IMR-90 (cell line): ENCODE data around the gene NAGPA. TPM values are rescaled to one million over a fixed set of nuclear protein-coding genes. Genes with fewer than 3 reads are reported as not detected.

Experiments
- ATAC-seq: fragments of 200-7000 bp; cut with Tn5 transposase; 2 replicates; pipeline ENCODE4 v1.9.1; 2020; ENCODE audit warnings: low read depth, mild to moderate bottlenecking, moderate library complexity
- BruUV-seq: library from RNA; stranded (reverse); fragments of 400-500 nt; replicated peaks from 2 replicates; lab custom pipeline; 2021; lab: Mats Ljungman, UMichigan
- CTCF ChIA-PET: fragments of 300-600 bp; formaldehyde crosslinking; extraction: SDS; loops from one replicate; lab custom pipeline; 2021; ENCODE audit warnings: antibody characterized with exemption; lab: Yijun Ruan, JAX
- POLR2A ChIA-PET: fragments of 300-600 bp; sonication (Branson Sonifier 250); formaldehyde crosslinking; loops from one replicate; lab custom pipeline; 2022; ENCODE audit warnings: antibody characterized with exemption; ENCODE audit not compliant: unreplicated experiment; lab: Charles Lee
- DNase-seq: peaks from one replicate; pipeline ENCODE4 v3.0.0; 2013
- H2AFZ ChIP-seq: replicated peaks from 2 replicates; pipeline ENCODE3; 2013; ENCODE audit warnings: low read length, mild to moderate bottlenecking; ENCODE audit not compliant: poor library complexity
- H2AK5ac ChIP-seq: 2 replicates; pipeline ENCODE4 v1.6.1; 2013; ENCODE audit warnings: low read depth, low read length, inconsistent platforms
- H2AK9ac ChIP-seq: replicated peaks from 2 replicates; pipeline ENCODE3; 2013; ENCODE audit warnings: mild to moderate bottlenecking, low read depth, low read length, moderate library complexity; ENCODE audit not compliant: poor library complexity
- H2BK120ac ChIP-seq: 2 replicates; pipeline ENCODE4 v1.6.1; 2013; ENCODE audit warnings: low read depth, low read length, inconsistent platforms
- H2BK15ac ChIP-seq: 3 replicates; pipeline ENCODE4 v1.6.1; 2013; ENCODE audit warnings: low read depth, low read length, inconsistent platforms
- H2BK20ac ChIP-seq: 2 replicates; pipeline ENCODE4 v1.6.1; 2013; ENCODE audit warnings: low read depth, mild to moderate bottlenecking, inconsistent platforms, low read length, moderate library complexity
- H2BK5ac ChIP-seq: 2 replicates; pipeline ENCODE4 v1.6.1; 2013; ENCODE audit warnings: mild to moderate bottlenecking, low read depth, low read length, inconsistent platforms; ENCODE audit not compliant: poor library complexity, severe bottlenecking
- H3K14ac ChIP-seq: replicated peaks from 2 replicates; pipeline ENCODE4 v1.6.1; 2013; ENCODE audit warnings: low read depth, low read length, inconsistent platforms
- H3K18ac ChIP-seq: 2 replicates; pipeline ENCODE4 v1.6.1; 2013; ENCODE audit warnings: low read depth, low read length, control low read depth
- H3K23ac ChIP-seq: 2 replicates; pipeline ENCODE4 v1.6.1; 2013; ENCODE audit warnings: low read depth, low read length, inconsistent platforms
- H3K27ac ChIP-seq: 2 replicates; pipeline ENCODE4 v1.5.1; 2013; ENCODE audit warnings: mild to moderate bottlenecking, control low read depth, low read length; ENCODE audit not compliant: insufficient read depth
- H3K27me3 ChIP-seq: 2 replicates; pipeline ENCODE4 v1.6.1; 2013; ENCODE audit warnings: low read length; ENCODE audit not compliant: control insufficient read depth, insufficient read depth
- H3K36me3 ChIP-seq: 2 replicates; pipeline ENCODE4 v1.6.1; 2013; ENCODE audit warnings: low read length, mixed read lengths; ENCODE audit not compliant: control insufficient read depth, insufficient read depth
- H3K4ac ChIP-seq: 2 replicates; pipeline ENCODE4 v1.6.1; 2013; ENCODE audit warnings: low read depth, low read length, inconsistent platforms
- H3K4me1 ChIP-seq: 2 replicates; pipeline ENCODE4 v1.6.1; 2013; ENCODE audit warnings: low read length, mixed read lengths; ENCODE audit not compliant: control insufficient read depth, insufficient read depth
- H3K4me2 ChIP-seq: 2 replicates; pipeline ENCODE4 v1.6.1; 2013; ENCODE audit warnings: low read depth, mild to moderate bottlenecking, control low read depth, low read length, moderate library complexity
- H3K4me3 ChIP-seq: 2 replicates; pipeline ENCODE4 v1.5.1; 2013; ENCODE audit warnings: low read depth, mild to moderate bottlenecking, control low read depth, low read length, moderate library complexity; ENCODE audit not compliant: insufficient read depth
- H3K56ac ChIP-seq: 2 replicates; pipeline ENCODE4 v1.6.1; 2013; ENCODE audit warnings: low read length, inconsistent platforms; ENCODE audit not compliant: insufficient read depth; ENCODE audit errors: extremely low read depth
- H3K79me1 ChIP-seq, 2 experiments: 2 replicates each; pipeline ENCODE4 v1.6.1; 2013; ENCODE audit warnings: low read length in 2 of 2, inconsistent platforms in 1 of 2, low read depth in 1 of 2
- H3K9ac ChIP-seq: 2 replicates; pipeline ENCODE4 v1.6.1; 2013; ENCODE audit warnings: low read depth, low read length, control low read depth
- H3K9me1 ChIP-seq: 2 replicates; pipeline ENCODE4 v1.6.1; 2013; ENCODE audit warnings: low read length, inconsistent platforms; ENCODE audit not compliant: insufficient read depth
- H3K9me3 ChIP-seq: 2 replicates; pipeline ENCODE4 v1.6.1; 2013; ENCODE audit warnings: low read length; ENCODE audit not compliant: control insufficient read depth, insufficient read depth
- H4K20me1 ChIP-seq: 2 replicates; pipeline ENCODE4 v1.6.1; 2013; ENCODE audit warnings: low read length, inconsistent platforms; ENCODE audit not compliant: insufficient read depth
- H4K5ac ChIP-seq: 2 replicates; pipeline ENCODE4 v1.6.1; 2013; ENCODE audit warnings: mild to moderate bottlenecking, low read depth, low read length, control low read depth
- H4K8ac ChIP-seq, 2 experiments: 2 replicates each; pipeline ENCODE4 v1.6.1; 2013; ENCODE audit warnings: low read depth in 2 of 2, low read length in 2 of 2, control low read depth in 1 of 2, inconsistent platforms in 1 of 2
- H4K91ac ChIP-seq: 2 replicates; pipeline ENCODE4 v1.6.1; 2013; ENCODE audit warnings: low read depth, low read length, inconsistent platforms; ENCODE audit not compliant: insufficient read depth
- BHLHE40 ChIP-seq: fragments of 150-350 bp; IDR thresholded peaks from 2 replicates; pipeline ENCODE4 v1.6.1; 2016; ENCODE audit warnings: mild to moderate bottlenecking, low read depth, low read length
- CEBPB ChIP-seq: IDR thresholded peaks from 2 replicates; pipeline ENCODE4 v1.6.1; 2012; ENCODE audit warnings: low read depth, low read length, improper control_type of control experiment
- CHD1 ChIP-seq: IDR thresholded peaks from 2 replicates; pipeline ENCODE4 v1.6.1; 2012; ENCODE audit warnings: low read depth, low read length, improper control_type of control experiment
- CTCF ChIP-seq: conservative IDR thresholded peaks from 2 replicates; pipeline ENCODE4 v1.5.1; 2012; ENCODE audit warnings: mild to moderate bottlenecking, low read depth, low read length, improper control_type of control experiment
- ELK1 ChIP-seq: fragments of 150-350 bp; IDR thresholded peaks from 2 replicates; pipeline ENCODE4 v1.6.1; 2016; ENCODE audit warnings: low read depth, mild to moderate bottlenecking, low read length, moderate library complexity, borderline replicate concordance
- FOS ChIP-seq: fragments of 150-350 bp; IDR thresholded peaks from 2 replicates; pipeline ENCODE4 v1.6.1; 2016; ENCODE audit warnings: low read depth, low read length
- MAFK ChIP-seq: IDR thresholded peaks from 2 replicates; pipeline ENCODE4 v1.6.1; 2012; ENCODE audit warnings: low read depth, low read length, improper control_type of control experiment
- MAZ ChIP-seq: IDR thresholded peaks from 2 replicates; pipeline ENCODE4 v1.6.1; 2012; ENCODE audit warnings: low read depth, mild to moderate bottlenecking, low read length, improper control_type of control experiment, moderate library complexity, borderline replicate concordance
- MXI1 ChIP-seq: IDR thresholded peaks from 2 replicates; pipeline ENCODE4 v1.6.1; 2012; ENCODE audit warnings: low read depth, mild to moderate bottlenecking, low read length, moderate library complexity, borderline replicate concordance
- NFE2L2 ChIP-seq: fragments of 150-350 bp; IDR thresholded peaks from 2 replicates; pipeline ENCODE4 v1.6.1; 2016; ENCODE audit warnings: low read depth, mild to moderate bottlenecking, low read length
- POLR2A ChIP-seq: IDR thresholded peaks from 2 replicates; pipeline ENCODE4 v1.6.1; 2012; ENCODE audit warnings: mild to moderate bottlenecking, low read depth, low read length
- RAD21 ChIP-seq: IDR thresholded peaks from 2 replicates; pipeline ENCODE4 v1.6.1; 2012; ENCODE audit warnings: low read length, improper control_type of control experiment
- RCOR1 ChIP-seq: IDR thresholded peaks from 2 replicates; pipeline ENCODE4 v1.6.1; 2012; ENCODE audit warnings: mild to moderate bottlenecking, low read length, improper control_type of control experiment; ENCODE audit not compliant: insufficient replicate concordance
- RFX5 ChIP-seq: IDR thresholded peaks from 2 replicates; pipeline ENCODE4 v1.8.0; 2012; ENCODE audit warnings: low read depth, mild to moderate bottlenecking, low read length, moderate library complexity
- SMC3 ChIP-seq: fragments of 150-350 bp; IDR thresholded peaks from 2 replicates; pipeline ENCODE4 v1.6.1; 2016; ENCODE audit warnings: low read depth, mild to moderate bottlenecking, antibody characterized with exemption, low read length, moderate library complexity
- USF2 ChIP-seq: fragments of 150-350 bp; IDR thresholded peaks from 2 replicates; pipeline ENCODE4 v1.6.1; 2017; ENCODE audit warnings: mild to moderate bottlenecking, antibody characterized with exemption, low read length, low read depth
- WGBS, 2 experiments: methylation state at CpG; one replicate each; pipeline versions ENCODE4 v1.1.5 to v1.1.7; 2013; ENCODE audit warnings: missing lambda C conversion rate in 2 of 2; ENCODE audit not compliant: insufficient read length in 1 of 2; ENCODE audit errors: extremely low coverage in 2 of 2; 5-methylcytosine and 5-hydroxymethylcytosine counted together
- dilution Hi-C: fragments of 300-500 bp; cut with HindIII; formaldehyde crosslinking; loops from one replicate; pipeline ENCODE4 v1.14.3; 2018; ENCODE audit warnings: low sequenced_read_pairs; ENCODE audit not compliant: unreplicated experiment
- in situ Hi-C: fragments of 300-500 bp; cut with MboI; formaldehyde crosslinking; loops from 3 replicates; pipeline ENCODE4 v1.14.3; 2019; ENCODE audit warnings: low sequenced_read_pairs, inconsistent platforms, mixed read lengths
- intact Hi-C: fragments of 100-400 bp; cut with micrococcal nuclease; formaldehyde crosslinking; loops from 2 replicates; pipeline ENCODE4 v1.10.0; 2022
- polyA plus RNA-seq, 3 experiments: library from polyadenylated mRNA; depleted of rRNA; stranded (reverse); fragments of >200 nt; gene quantifications; 2 replicates each; pipeline ENCODE4 v1.2.3, GENCODE V29; 2012; ENCODE audit warnings: low replicate concordance in 1 of 3
- total RNA-seq: library from RNA; depleted of rRNA; stranded (reverse); fragments of >200 nt; gene quantifications from 2 replicates; pipeline ENCODE4 v1.2.3, GENCODE V29; 2012

NAGPA gene
- total and polyA plus RNA-seq, 2 of the 4 experiments (the other 2 are of a cell fraction) = 6.5 to 12.2 TPM

- no peak overlapping the region for H3K18ac ChIP-seq
- no peaks in the 10 kb centered on the region for H4K20me1 ChIP-seq
- H2BK20ac ChIP-seq = no peak overlapping the region
- H3K4me2 ChIP-seq = peak overlapping the region; percentile 91; the same call in 1 of the 2 replicates
- H3K27me3 ChIP-seq = no peaks in the 10 kb centered on the region
- in situ Hi-C loops = no loop called here
- no peak overlapping the region for H3K14ac ChIP-seq
- H2AK9ac ChIP-seq = peak overlapping the region; percentile 80
- peaks cover 9% of the 10 kb centered on the region for H3K9me1 ChIP-seq
- no peak overlapping the region for H4K5ac ChIP-seq
- no peak overlapping the region for H3K4ac ChIP-seq
- H2AFZ ChIP-seq = no peak overlapping the region
- no peak overlapping the region for H4K91ac ChIP-seq
- intact Hi-C loops = no loop called here
- TF ChIP-seq USF2 (no peak), BHLHE40 (no peak), ELK1 (no peak), POLR2A (no peak), CHD1 (no peak), RCOR1 (no peak), NFE2L2 (no peak), MAZ (no peak), FOS (no peak), SMC3 (no peak), MAFK (no peak), RAD21 (no peak), MXI1 (no peak), RFX5 (no peak), CEBPB (no peak), CTCF (no peak)
- no peak overlapping the region for H3K9ac ChIP-seq
- H3K23ac ChIP-seq = no peak overlapping the region
- no TSS peak for BruUV-seq
- H4K8ac ChIP-seq = no peak overlapping the region
- peaks cover 3% of the 10 kb centered on the region; the same call in 1 of the 2 replicates for H3K4me1 ChIP-seq
- H3K9me3 ChIP-seq = no peaks in the 10 kb centered on the region
- H3K27ac ChIP-seq = no peak overlapping the region
- POLR2A ChIA-PET = no interaction called here
- peak; percentile 79 for DNase-seq
- H3K56ac ChIP-seq = no peak overlapping the region
- CTCF ChIA-PET = interaction anchor here (0.7 to 1.4 kb wide), 2 partner anchors 12 to 178 kb away, joined by 3 read pairs; no protein-coding TSS in a partner anchor
- H2BK15ac ChIP-seq = no peak overlapping the region
- peaks cover 4 to 38% of the 10 kb centered on the region in 2 experiments; a peak in 3 of 4 replicates for H3K79me1 ChIP-seq
- no CpG with 5 or more reads among the region's 2 CpGs for WGBS, 2 experiments
- H2AK5ac ChIP-seq = no peak overlapping the region
- no peak overlapping the region for H3K4me3 ChIP-seq
- no peak overlapping the region for H2BK5ac ChIP-seq
- dilution Hi-C loops = no loop called here
- peaks cover 25% of the 10 kb centered on the region for H3K36me3 ChIP-seq
- H2BK120ac ChIP-seq = no peak overlapping the region
- no peak for ATAC-seq
These were observed 39.5 kb upstream of the NAGPA start for GRCh38 chr16:5073279-5073629.
